ENCODE data around the gene MIOS.
A peak's percentile ranks its signal among the peaks of the same experiment; 100 is the strongest.

The MIOS gene

GRCh38 chr7:7564323-7564780, 2.3 kb upstream of the MIOS start (continued):
- TF ChIP-seq ZNF169 (tag by site-specific recombination; IDR thresholded peaks at IDR 0.05) (no peak), ZNF121 (tag by site-specific recombination; IDR thresholded peaks at IDR 0.05) (no peak), GLI2 (tag by site-specific recombination; IDR thresholded peaks at IDR 0.05; ENCODE audit: borderline replicate concordance, low read depth) (no peak), ZNF16 (tag by site-specific recombination; IDR thresholded peaks at IDR 0.05; ENCODE audit: low read depth) (no peak), ZNF76 (tag by site-specific recombination; IDR thresholded peaks at IDR 0.05; ENCODE audit: borderline replicate concordance, low read depth) (no peak), KLF16 (tag by site-specific recombination; IDR thresholded peaks at IDR 0.05) (no peak), ZNF701 (tag by site-specific recombination; IDR thresholded peaks at IDR 0.05) (no peak)

GRCh38 chr7:7565018-7565680, 1.5 kb upstream of the MIOS start:
- CTCF ChIA-PET = no interaction called here
- Histone ChIP-seq H3K36me3 (ENCODE audit: control insufficient read depth in 2 of 2, insufficient read depth in 1 of 2, low read length in 2 of 2) (peaks cover 0 to 10% of the 10 kb centered on the region in 2 experiments; a peak in 1 of 3 replicates), H3K9me3 (ENCODE audit: control insufficient read depth, insufficient read depth, low read depth, low read length) (no peaks in the 10 kb centered on the region), H3K4me3 (ENCODE audit: low read depth, low read length) (no peak overlapping the region), H3K27ac (ENCODE audit: extremely low read depth, low read depth, low read length) (no peak overlapping the region), H3K4me1 (ENCODE audit: control insufficient read depth, insufficient read depth, low read length) (peaks cover 5% of the 10 kb centered on the region; the same call in 1 of the 2 replicates)
- POLR2A ChIA-PET = interaction anchor here (0.5 to 1.3 kb wide), 2 partner anchors 20 to 75 kb away, joined by 3 to 6 read pairs; partner anchors contain the start of gene UMAD1
- TF ChIP-seq BCL11B (tag by site-specific recombination; IDR thresholded peaks at IDR 0.05; ENCODE audit: low read depth) (no peak), EGR2 (tag by site-specific recombination; IDR thresholded peaks at IDR 0.05; ENCODE audit: low read depth) (peak; percentile 80), GFI1B (tag by site-specific recombination; IDR thresholded peaks at IDR 0.05) (no peak), ZNF510 (tag by site-specific recombination; IDR thresholded peaks at IDR 0.05; ENCODE audit: insufficient replicate concordance) (no peak), ZFHX2 (tag by site-specific recombination; conservative IDR thresholded peaks at IDR 0.05) (peak; percentile 30)

GRCh38 chr7:7565746-7566650, 686 bp upstream of the MIOS start:
- no peak overlapping the region for H3K27ac ChIP-seq (ENCODE audit: extremely low read depth, low read depth, low read length)
- H3K9me3 ChIP-seq (ENCODE audit: control insufficient read depth, insufficient read depth, low read depth, low read length) = no peaks in the 10 kb centered on the region
- POLR2A ChIA-PET = no interaction called here
- H3K4me3 ChIP-seq (ENCODE audit: low read depth, low read length) = peak overlapping the region; percentile 58
- H3K36me3 ChIP-seq (ENCODE audit: control insufficient read depth in 2 of 2, insufficient read depth in 1 of 2, low read length in 2 of 2) = peaks cover 0 to 15% of the 10 kb centered on the region in 2 experiments; a peak in 1 of 3 replicates
- TF ChIP-seq BCL11A (tag by site-specific recombination; IDR thresholded peaks at IDR 0.05; ENCODE audit: low read depth) (no peak), SCRT2 (tag by site-specific recombination; IDR thresholded peaks at IDR 0.05) (peak; percentile 52; the same call in 1 of the 2 replicates), ZNF157 (tag by site-specific recombination; IDR thresholded peaks at IDR 0.05) (peak; percentile 95), ZNF335 (tag by site-specific recombination; conservative IDR thresholded peaks at IDR 0.05) (peak; percentile 50), ZNF624 (tag by site-specific recombination; IDR thresholded peaks at IDR 0.05) (no peak), ZFP69B (tag by site-specific recombination; IDR thresholded peaks at IDR 0.05) (no peak), GFI1B (tag by site-specific recombination; IDR thresholded peaks at IDR 0.05) (no peak), ZNF391 (tag by site-specific recombination; IDR thresholded peaks at IDR 0.05; ENCODE audit: borderline replicate concordance, low read depth) (no peak), ZNF600 (tag by site-specific recombination; IDR thresholded peaks at IDR 0.05) (peak; percentile 77), ZNF610 (tag by site-specific recombination; IDR thresholded peaks at IDR 0.05; ENCODE audit: borderline replicate concordance) (no peak)
- CTCF ChIA-PET = no interaction called here
- peaks cover 5% of the 10 kb centered on the region; the same call in 1 of the 2 replicates for H3K4me1 ChIP-seq (ENCODE audit: control insufficient read depth, insufficient read depth, low read length)
